OCI-LY7 (cell line): ENCODE measurements around the gene DDX42. TPM values are rescaled to one million over a fixed set of nuclear protein-coding genes. Genes with fewer than 3 reads are reported as not detected.

ENCODE experiments used
- BruUV-seq: library from RNA; stranded (reverse); fragments of 400-500 nt; replicated peaks from 2 replicates; lab custom pipeline; 2021; lab: Mats Ljungman, UMichigan
- CTCF ChIA-PET: fragments of 300-600 bp; sonication (Branson Sonifier 250); formaldehyde crosslinking; loops from one replicate; lab custom pipeline; 2022; ENCODE audit warnings: antibody characterized with exemption; ENCODE audit not compliant: unreplicated experiment; lab: Charles Lee
- POLR2A ChIA-PET: fragments of 300-600 bp; sonication (Branson Sonifier 250); formaldehyde crosslinking; loops from one replicate; lab custom pipeline; 2022; ENCODE audit warnings: antibody characterized with exemption; lab: Charles Lee
- DNase-seq: peaks from one replicate; pipeline ENCODE4 v3.0.0-alpha.2; 2015; ENCODE audit warnings: low spot score
- H2AFZ ChIP-seq: fragments of 200-600 bp; sonication (generic), shearing (Covaris generic); 2 replicates; pipeline ENCODE4 v1.6.1; 2014; ENCODE audit warnings: mild to moderate bottlenecking, antibody characterized with exemption, low read length, moderate library complexity
- H3K27ac ChIP-seq: fragments of 200-600 bp; sonication (generic); 2 replicates; pipeline ENCODE4 v1.5.1; 2014; ENCODE audit warnings: mixed run types, low read depth, mild to moderate bottlenecking, moderate library complexity, low read length, inconsistent platforms; ENCODE audit not compliant: poor library complexity, severe bottlenecking
- H3K36me3 ChIP-seq: fragments of 200-600 bp; sonication (generic); 2 replicates; pipeline ENCODE4 v1.6.1; 2014; ENCODE audit warnings: mild to moderate bottlenecking, antibody characterized with exemption, low read length, moderate library complexity, mixed read lengths; ENCODE audit not compliant: insufficient read depth
- H3K4me1 ChIP-seq: fragments of 200-600 bp; sonication (generic); 2 replicates; pipeline ENCODE4 v1.5.1; 2014; ENCODE audit warnings: mild to moderate bottlenecking, low read length; ENCODE audit not compliant: insufficient read depth, poor library complexity, severe bottlenecking
- H3K4me2 ChIP-seq: fragments of 200-600 bp; sonication (generic); 2 replicates; pipeline ENCODE4 v1.6.1; 2014; ENCODE audit warnings: mild to moderate bottlenecking, low read length
- H3K4me3 ChIP-seq: fragments of 200-600 bp; sonication (generic); 2 replicates; pipeline ENCODE4 v1.5.1; 2014; ENCODE audit warnings: mild to moderate bottlenecking, low read depth, low read length; ENCODE audit not compliant: poor library complexity, severe bottlenecking
- H3K79me2 ChIP-seq: fragments of 200-600 bp; sonication (generic); 2 replicates; pipeline ENCODE4 v1.6.1; 2016; ENCODE audit warnings: low read depth, mild to moderate bottlenecking, low read length, moderate library complexity, mixed read lengths; ENCODE audit not compliant: insufficient read depth
- H3K9me2 ChIP-seq: fragments of 200-600 bp; sonication (generic); 2 replicates; pipeline ENCODE4 v1.6.1; 2016; ENCODE audit warnings: mild to moderate bottlenecking, low read length, mixed read lengths; ENCODE audit not compliant: insufficient read depth
- H3K9me3 ChIP-seq: fragments of 200-600 bp; sonication (generic); 2 replicates; pipeline ENCODE4 v1.6.1; 2014; ENCODE audit warnings: mild to moderate bottlenecking, mixed run types, low read length, mixed read lengths
- H4K20me1 ChIP-seq: fragments of 200-600 bp; sonication (generic); 2 replicates; pipeline ENCODE4 v1.6.1; 2014; ENCODE audit warnings: mild to moderate bottlenecking, antibody characterized with exemption, low read length, moderate library complexity, mixed read lengths; ENCODE audit not compliant: insufficient read depth
- CTCF ChIP-seq: fragments of 200-600 bp; sonication (generic); conservative IDR thresholded peaks from 2 replicates; pipeline ENCODE4 v1.5.1; 2014; ENCODE audit warnings: mild to moderate bottlenecking, antibody characterized with exemption, low read length, moderate library complexity, mixed read lengths
- EZH2phosphoT487 ChIP-seq: fragments of 200-600 bp; sonication (generic); IDR thresholded peaks from 2 replicates; pipeline ENCODE4 v1.6.1; 2018; ENCODE audit warnings: low read depth, borderline replicate concordance, mild to moderate bottlenecking, mixed run types, antibody characterized with exemption, low read length, moderate library complexity, mixed read lengths
- intact Hi-C: fragments of 100-400 bp; cut with micrococcal nuclease; formaldehyde crosslinking; loops from one replicate; pipeline ENCODE4 v1.10.0; 2022; ENCODE audit not compliant: unreplicated experiment
- total RNA-seq, 2 experiments: library from RNA; depleted of rRNA in 1 of 2; stranded (reverse); fragments of >200 nt in 1 of 2; shearing (Covaris generic) in 1 of 2; gene quantifications; 2 replicates each; pipeline ENCODE4 v1.2.3, GENCODE V29; 2014 to 2022

DDX42 gene
- total RNA-seq, 2 experiments from 2014 or later = 85.1 to 145 TPM

GRCh38 chr17:63762161-63763078 is 11.6 kb upstream of the DDX42 start:
- no peaks in the 10 kb centered on the region for H3K9me2 ChIP-seq
- no peak overlapping the region for H3K4me3 ChIP-seq
- BruUV-seq = no TSS peak
- H3K4me1 ChIP-seq = no peaks in the 10 kb centered on the region
- no peak overlapping the region for H3K27ac ChIP-seq
- H3K36me3 ChIP-seq = peaks cover 94% of the 10 kb centered on the region
- CTCF ChIA-PET = interaction anchor here (1.0 kb wide), 1 partner anchor 64 kb away, joined by 3 read pairs; no protein-coding TSS in a partner anchor
- POLR2A ChIA-PET = interaction anchor here (0.6 to 1.9 kb wide), 6 partner anchors 11 to 154 kb away, joined by 3 to 9 read pairs (median 4); partner anchors contain the start of genes CCDC47 and DDX42
- intact Hi-C loops = no loop called here
- no peak overlapping the region for H3K4me2 ChIP-seq
- no peaks in the 10 kb centered on the region for H3K9me3 ChIP-seq
- no peak for TF ChIP-seq CTCF
- no peak for TF ChIP-seq EZH2phosphoT487
- DNase-seq = no peak
- H4K20me1 ChIP-seq = peaks cover 7% of the 10 kb centered on the region
- H2AFZ ChIP-seq = no peak overlapping the region
- H3K79me2 ChIP-seq = peaks cover 21% of the 10 kb centered on the region

GRCh38 chr17:63764716-63765115 is 9.3 kb upstream of the DDX42 start:
- BruUV-seq = no TSS peak
- no peaks in the 10 kb centered on the region for H3K9me3 ChIP-seq
- H2AFZ ChIP-seq = no peak overlapping the region
- H3K4me1 ChIP-seq = no peaks in the 10 kb centered on the region
- peaks cover 44% of the 10 kb centered on the region for H3K79me2 ChIP-seq
- H4K20me1 ChIP-seq = peaks cover 15% of the 10 kb centered on the region
- no peak for TF ChIP-seq CTCF
- DNase-seq = no peak
- no peaks in the 10 kb centered on the region for H3K9me2 ChIP-seq
- H3K4me3 ChIP-seq = no peak overlapping the region
- no peak overlapping the region for H3K4me2 ChIP-seq
- POLR2A ChIA-PET = interaction anchor here (0.7 to 1.3 kb wide), 5 partner anchors 9 to 114 kb away, joined by 3 to 6 read pairs (median 4); no protein-coding TSS in a partner anchor
- H3K36me3 ChIP-seq = peaks cover 94% of the 10 kb centered on the region
- intact Hi-C loops = no loop called here
- CTCF ChIA-PET = no interaction called here
- no peak overlapping the region for H3K27ac ChIP-seq

DNA sequence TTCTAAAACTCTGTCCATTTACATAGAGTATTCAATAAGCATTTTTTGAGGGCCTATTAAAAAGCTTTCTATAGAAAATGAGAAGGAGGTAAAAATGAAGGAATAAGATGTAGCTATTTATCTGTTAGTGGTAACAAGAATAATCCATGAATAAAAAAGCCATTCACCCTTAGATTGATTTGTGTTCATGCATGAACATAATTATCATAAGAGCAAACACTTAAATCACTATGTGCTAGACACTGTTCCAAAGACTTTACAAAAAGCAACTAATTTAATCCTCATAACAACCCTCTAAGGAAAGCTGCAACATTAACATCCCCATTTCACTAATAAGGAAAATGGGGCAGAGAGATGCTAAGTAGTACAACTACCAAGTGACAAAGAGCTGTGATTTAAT is 7.2 kb upstream of the DDX42 start:
- BruUV-seq = no TSS peak
- H3K27ac ChIP-seq = no peak overlapping the region
- H3K4me3 ChIP-seq = no peak overlapping the region
- H3K4me2 ChIP-seq = no peak overlapping the region
- H3K4me1 ChIP-seq = peaks cover 11% of the 10 kb centered on the region
- no peak for DNase-seq
- POLR2A ChIA-PET = interaction anchor here (0.7 to 2.7 kb wide), 6 partner anchors 9 to 61 kb away, joined by 3 to 13 read pairs (median 4); partner anchors contain the start of gene STRADA
- intact Hi-C loops = no loop called here
- peaks cover 64% of the 10 kb centered on the region for H3K79me2 ChIP-seq
- no peaks in the 10 kb centered on the region for H3K9me2 ChIP-seq
- TF ChIP-seq EZH2phosphoT487 = no peak
- no peak for TF ChIP-seq CTCF
- CTCF ChIA-PET = no interaction called here
- H4K20me1 ChIP-seq = peaks cover 15% of the 10 kb centered on the region
- no peaks in the 10 kb centered on the region for H3K9me3 ChIP-seq
- peaks cover 94% of the 10 kb centered on the region for H3K36me3 ChIP-seq
- no peak overlapping the region for H2AFZ ChIP-seq
